ENCODE data around the gene GPC4. TPM values are rescaled to one million over a fixed set of nuclear protein-coding genes. Genes with fewer than 3 reads are reported as not detected.

GPC4 gene
- under 1 TPM; 0.10 to 0.13 (median 0.11) TPM for total RNA-seq

GRCh38 chrX:133415276-133416105 is at the start of gene GPC4:
Gene GPC4, minus strand, starts transcription at chrX:133415489. Its CDS starts 524 bp downstream, at chrX:133414965.
- ATAC-seq = peak in 1 of 2 donors; percentile 18
- H3K27me3 Mint-ChIP-seq (ENCODE audit: low read depth) = peaks cover 33% of the 10 kb centered on the region

GRCh38 chrX:133461231-133461630 is 45.9 kb upstream of the GPC4 start:
- ATAC-seq (no peak), DNase-seq (no peak)
- H3K4me1 Mint-ChIP-seq (ENCODE audit: low read depth) = no peaks in the 10 kb centered on the region
- H3K27me3 Mint-ChIP-seq (ENCODE audit: low read depth) = no peaks in the 10 kb centered on the region
- no peaks in the 10 kb centered on the region for H3K36me3 Mint-ChIP-seq (ENCODE audit: insufficient read depth)
- no peak overlapping the region for H3K4me3 Mint-ChIP-seq
- no peaks in the 10 kb centered on the region for H3K9me3 Mint-ChIP-seq

More at GRCh38 chrX:133415276-133416105, at the start of gene GPC4:
- DNase-seq = no peak
- no peaks in the 10 kb centered on the region for H3K9me3 Mint-ChIP-seq
- peak within 1 kb of the TSS; percentile 50 for H3K4me3 Mint-ChIP-seq
- peaks cover 4% of the 10 kb centered on the region for H3K4me1 Mint-ChIP-seq (ENCODE audit: low read depth)
- no peaks in the 10 kb centered on the region for H3K36me3 Mint-ChIP-seq (ENCODE audit: insufficient read depth)

- ATAC-seq (no peak), DNase-seq (no peak)
- H3K36me3 Mint-ChIP-seq (ENCODE audit: insufficient read depth) = no peaks in the 10 kb centered on the region
- H3K9me3 Mint-ChIP-seq = no peaks in the 10 kb centered on the region
- H3K27me3 Mint-ChIP-seq (ENCODE audit: low read depth) = no peaks in the 10 kb centered on the region
- H3K4me3 Mint-ChIP-seq = no peak overlapping the region
- no peaks in the 10 kb centered on the region for H3K4me1 Mint-ChIP-seq (ENCODE audit: low read depth)
These were observed 39.6 kb upstream of the GPC4 start for GRCh38 chrX:133454924-133455323.

GRCh38 chrX:133454491-133454914 is 39.2 kb upstream of the GPC4 start:
- ATAC-seq = no peak
- no peaks in the 10 kb centered on the region for H3K9me3 Mint-ChIP-seq

GRCh38 chrX:133448512-133449076 is 33.3 kb upstream of the GPC4 start:
- no peak overlapping the region for H3K4me3 Mint-ChIP-seq
- DNase-seq (no peak), ATAC-seq (no peak)
- peaks cover 7% of the 10 kb centered on the region for H3K4me1 Mint-ChIP-seq (ENCODE audit: low read depth)
- H3K9me3 Mint-ChIP-seq = no peaks in the 10 kb centered on the region
- H3K36me3 Mint-ChIP-seq (ENCODE audit: insufficient read depth) = no peaks in the 10 kb centered on the region
- no peaks in the 10 kb centered on the region for H3K27me3 Mint-ChIP-seq (ENCODE audit: low read depth)

More at GRCh38 chrX:133454491-133454914, 39.2 kb upstream of the GPC4 start:
- H3K4me1 Mint-ChIP-seq (ENCODE audit: low read depth) = no peaks in the 10 kb centered on the region
- H3K4me3 Mint-ChIP-seq = no peak overlapping the region
- H3K27me3 Mint-ChIP-seq (ENCODE audit: low read depth) = no peaks in the 10 kb centered on the region
- no peak for DNase-seq
- H3K36me3 Mint-ChIP-seq (ENCODE audit: insufficient read depth) = no peaks in the 10 kb centered on the region

GRCh38 chrX:133444952-133445831 is 29.9 kb upstream of the GPC4 start:
- Mint-ChIP-seq H3K27me3 (ENCODE audit: low read depth) (peaks cover 2% of the 10 kb centered on the region), H3K4me1 (ENCODE audit: low read depth) (peaks cover 7% of the 10 kb centered on the region), H3K4me3 (no peak overlapping the region), H3K36me3 (ENCODE audit: insufficient read depth) (no peaks in the 10 kb centered on the region), H3K9me3 (no peaks in the 10 kb centered on the region)
- DNase-seq (no peak), ATAC-seq (no peak)

- DNase-seq (no peak), ATAC-seq (no peak)
- Mint-ChIP-seq H3K4me1 (ENCODE audit: low read depth) (peaks cover 7% of the 10 kb centered on the region), H3K27me3 (ENCODE audit: low read depth) (peaks cover 2% of the 10 kb centered on the region), H3K36me3 (ENCODE audit: insufficient read depth) (no peaks in the 10 kb centered on the region), H3K4me3 (no peak overlapping the region), H3K9me3 (no peaks in the 10 kb centered on the region)
These were observed 28.9 kb upstream of the GPC4 start for GRCh38 chrX:133444196-133444595.

GRCh38 chrX:133440797-133441163 is 25.5 kb upstream of the GPC4 start:
- H3K36me3 Mint-ChIP-seq (ENCODE audit: insufficient read depth) = no peaks in the 10 kb centered on the region
- peaks cover 2% of the 10 kb centered on the region for H3K27me3 Mint-ChIP-seq (ENCODE audit: low read depth)
- H3K4me1 Mint-ChIP-seq (ENCODE audit: low read depth) = peaks cover 7% of the 10 kb centered on the region
- no peak for DNase-seq
- no peak for ATAC-seq
- H3K9me3 Mint-ChIP-seq = no peaks in the 10 kb centered on the region
- H3K4me3 Mint-ChIP-seq = no peak overlapping the region

- ATAC-seq = no peak
- DNase-seq = no peak
- H3K4me3 Mint-ChIP-seq = no peak overlapping the region
- no peaks in the 10 kb centered on the region for H3K9me3 Mint-ChIP-seq
- peaks cover 2% of the 10 kb centered on the region for H3K27me3 Mint-ChIP-seq (ENCODE audit: low read depth)
- no peaks in the 10 kb centered on the region for H3K36me3 Mint-ChIP-seq (ENCODE audit: insufficient read depth)
- H3K4me1 Mint-ChIP-seq (ENCODE audit: low read depth) = peaks cover 2% of the 10 kb centered on the region
These were observed 24.9 kb upstream of the GPC4 start for GRCh38 chrX:133440081-133440796.

GRCh38 chrX:133437766-133438165 is 22.5 kb upstream of the GPC4 start:
- no peaks in the 10 kb centered on the region for H3K36me3 Mint-ChIP-seq (ENCODE audit: insufficient read depth)
- H3K27me3 Mint-ChIP-seq (ENCODE audit: low read depth) = no peaks in the 10 kb centered on the region
- H3K9me3 Mint-ChIP-seq = no peaks in the 10 kb centered on the region
- ATAC-seq (no peak), DNase-seq (no peak)
- no peak overlapping the region for H3K4me3 Mint-ChIP-seq
- no peaks in the 10 kb centered on the region for H3K4me1 Mint-ChIP-seq (ENCODE audit: low read depth)

GRCh38 chrX:133437356-133437755 is 22.1 kb upstream of the GPC4 start:
- H3K27me3 Mint-ChIP-seq (ENCODE audit: low read depth) = no peaks in the 10 kb centered on the region

GRCh38 chrX:133435544-133436124 is 20.3 kb upstream of the GPC4 start:
- no peak for DNase-seq
- no peaks in the 10 kb centered on the region for H3K36me3 Mint-ChIP-seq (ENCODE audit: insufficient read depth)
- H3K4me3 Mint-ChIP-seq = no peak overlapping the region
- H3K27me3 Mint-ChIP-seq (ENCODE audit: low read depth) = no peaks in the 10 kb centered on the region
- H3K4me1 Mint-ChIP-seq (ENCODE audit: low read depth) = no peaks in the 10 kb centered on the region
- no peaks in the 10 kb centered on the region for H3K9me3 Mint-ChIP-seq
- no peak for ATAC-seq

More at GRCh38 chrX:133437356-133437755, 22.1 kb upstream of the GPC4 start:
- no peak for DNase-seq
- no peaks in the 10 kb centered on the region for H3K9me3 Mint-ChIP-seq
- H3K4me1 Mint-ChIP-seq (ENCODE audit: low read depth) = no peaks in the 10 kb centered on the region
- no peak for ATAC-seq
- no peaks in the 10 kb centered on the region for H3K36me3 Mint-ChIP-seq (ENCODE audit: insufficient read depth)
- H3K4me3 Mint-ChIP-seq = no peak overlapping the region

- Mint-ChIP-seq H3K27me3 (ENCODE audit: low read depth) (no peaks in the 10 kb centered on the region), H3K9me3 (no peaks in the 10 kb centered on the region), H3K4me1 (ENCODE audit: low read depth) (no peaks in the 10 kb centered on the region), H3K36me3 (ENCODE audit: insufficient read depth) (no peaks in the 10 kb centered on the region), H3K4me3 (no peak overlapping the region)
- no peak for ATAC-seq
- DNase-seq = no peak
These were observed 19.0 kb upstream of the GPC4 start for GRCh38 chrX:133434197-133434820.
